HL-60 (cell line): ENCODE results near the gene INSIG1.

Experiments used
- POLR2AphosphoS5 ChIP-seq: IDR thresholded peaks from 2 replicates; pipeline ENCODE4 v1.6.1; 2012; ENCODE audit warnings: low read depth
- TF ChIP-seq, protein P1 (sequence below): IDR thresholded peaks from one replicate; pipeline ENCODE4 v1.5.1; 2011; ENCODE audit warnings: low read length, control low read depth, inconsistent platforms; ENCODE audit not compliant: insufficient read depth
- TF ChIP-seq, protein P2 (sequence below): IDR thresholded peaks from 2 replicates; pipeline ENCODE4 v1.6.1; 2012; ENCODE audit warnings: low read depth; ENCODE audit not compliant: insufficient replicate concordance

DNA sequence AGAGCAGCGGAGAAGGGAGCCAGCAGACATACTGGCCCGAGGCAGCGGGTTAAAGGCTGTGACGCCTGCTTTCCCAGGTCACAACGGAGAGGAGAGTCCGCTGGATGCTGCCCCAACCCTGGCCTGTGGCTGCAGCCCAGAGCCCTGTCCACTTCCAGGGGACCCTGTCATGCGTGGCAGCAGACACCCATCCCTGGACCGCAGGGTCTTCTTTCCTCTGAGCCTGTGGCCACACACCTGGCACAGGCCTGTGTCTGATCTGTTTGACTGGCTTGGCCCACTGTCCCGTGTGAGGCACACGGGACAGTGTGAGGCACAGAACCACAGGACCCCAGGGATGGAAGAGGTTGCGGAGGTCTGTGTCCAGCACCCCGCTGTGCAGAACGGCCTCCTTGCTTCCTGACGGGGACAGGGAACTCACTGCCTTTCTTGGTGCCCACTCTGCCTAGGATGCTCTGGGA is 42.4 kb downstream of the INSIG1 start:
- TF ChIP-seq, protein P1, sequence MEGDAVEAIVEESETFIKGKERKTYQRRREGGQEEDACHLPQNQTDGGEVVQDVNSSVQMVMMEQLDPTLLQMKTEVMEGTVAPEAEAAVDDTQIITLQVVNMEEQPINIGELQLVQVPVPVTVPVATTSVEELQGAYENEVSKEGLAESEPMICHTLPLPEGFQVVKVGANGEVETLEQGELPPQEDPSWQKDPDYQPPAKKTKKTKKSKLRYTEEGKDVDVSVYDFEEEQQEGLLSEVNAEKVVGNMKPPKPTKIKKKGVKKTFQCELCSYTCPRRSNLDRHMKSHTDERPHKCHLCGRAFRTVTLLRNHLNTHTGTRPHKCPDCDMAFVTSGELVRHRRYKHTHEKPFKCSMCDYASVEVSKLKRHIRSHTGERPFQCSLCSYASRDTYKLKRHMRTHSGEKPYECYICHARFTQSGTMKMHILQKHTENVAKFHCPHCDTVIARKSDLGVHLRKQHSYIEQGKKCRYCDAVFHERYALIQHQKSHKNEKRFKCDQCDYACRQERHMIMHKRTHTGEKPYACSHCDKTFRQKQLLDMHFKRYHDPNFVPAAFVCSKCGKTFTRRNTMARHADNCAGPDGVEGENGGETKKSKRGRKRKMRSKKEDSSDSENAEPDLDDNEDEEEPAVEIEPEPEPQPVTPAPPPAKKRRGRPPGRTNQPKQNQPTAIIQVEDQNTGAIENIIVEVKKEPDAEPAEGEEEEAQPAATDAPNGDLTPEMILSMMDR: no peak
- TF ChIP-seq POLR2AphosphoS5: no peak
- TF ChIP-seq, protein P2, sequence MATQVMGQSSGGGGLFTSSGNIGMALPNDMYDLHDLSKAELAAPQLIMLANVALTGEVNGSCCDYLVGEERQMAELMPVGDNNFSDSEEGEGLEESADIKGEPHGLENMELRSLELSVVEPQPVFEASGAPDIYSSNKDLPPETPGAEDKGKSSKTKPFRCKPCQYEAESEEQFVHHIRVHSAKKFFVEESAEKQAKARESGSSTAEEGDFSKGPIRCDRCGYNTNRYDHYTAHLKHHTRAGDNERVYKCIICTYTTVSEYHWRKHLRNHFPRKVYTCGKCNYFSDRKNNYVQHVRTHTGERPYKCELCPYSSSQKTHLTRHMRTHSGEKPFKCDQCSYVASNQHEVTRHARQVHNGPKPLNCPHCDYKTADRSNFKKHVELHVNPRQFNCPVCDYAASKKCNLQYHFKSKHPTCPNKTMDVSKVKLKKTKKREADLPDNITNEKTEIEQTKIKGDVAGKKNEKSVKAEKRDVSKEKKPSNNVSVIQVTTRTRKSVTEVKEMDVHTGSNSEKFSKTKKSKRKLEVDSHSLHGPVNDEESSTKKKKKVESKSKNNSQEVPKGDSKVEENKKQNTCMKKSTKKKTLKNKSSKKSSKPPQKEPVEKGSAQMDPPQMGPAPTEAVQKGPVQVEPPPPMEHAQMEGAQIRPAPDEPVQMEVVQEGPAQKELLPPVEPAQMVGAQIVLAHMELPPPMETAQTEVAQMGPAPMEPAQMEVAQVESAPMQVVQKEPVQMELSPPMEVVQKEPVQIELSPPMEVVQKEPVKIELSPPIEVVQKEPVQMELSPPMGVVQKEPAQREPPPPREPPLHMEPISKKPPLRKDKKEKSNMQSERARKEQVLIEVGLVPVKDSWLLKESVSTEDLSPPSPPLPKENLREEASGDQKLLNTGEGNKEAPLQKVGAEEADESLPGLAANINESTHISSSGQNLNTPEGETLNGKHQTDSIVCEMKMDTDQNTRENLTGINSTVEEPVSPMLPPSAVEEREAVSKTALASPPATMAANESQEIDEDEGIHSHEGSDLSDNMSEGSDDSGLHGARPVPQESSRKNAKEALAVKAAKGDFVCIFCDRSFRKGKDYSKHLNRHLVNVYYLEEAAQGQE: no peak
